WERI-Rb-1 (cell line): ENCODE results near the gene FUT2.

Experiments
- DNase-seq: peaks from one replicate; pipeline ENCODE4 v3.0.0-alpha.2; 2020
- H3K27ac ChIP-seq: fragments of 250-450 bp; sonication (Bioruptor Pico); 2 replicates; pipeline ENCODE4 v1.5.1; 2020; ENCODE audit warnings: mild to moderate bottlenecking, moderate library complexity
- H3K27me3 ChIP-seq: fragments of 250-450 bp; sonication (Bioruptor Pico); 2 replicates; pipeline ENCODE4 v1.5.1; 2021; ENCODE audit warnings: mild to moderate bottlenecking, low read depth, moderate library complexity; ENCODE audit not compliant: insufficient read depth, severe bottlenecking
- H3K36me3 ChIP-seq: fragments of 250-450 bp; sonication (Bioruptor Pico); 2 replicates; pipeline ENCODE4 v1.5.1; 2020; ENCODE audit warnings: mild to moderate bottlenecking, moderate library complexity
- H3K4me3 ChIP-seq: 2 replicates; pipeline ENCODE4 v1.5.1; 2011; ENCODE audit warnings: low read depth, mild to moderate bottlenecking, control low read depth, low read length
- H3K9me3 ChIP-seq: fragments of 250-450 bp; sonication (Bioruptor Pico); 2 replicates; pipeline ENCODE4 v1.5.1; 2021; ENCODE audit warnings: mild to moderate bottlenecking, moderate library complexity; ENCODE audit not compliant: severe bottlenecking
- TF ChIP-seq, protein P1 (sequence below): IDR thresholded peaks from 2 replicates; pipeline ENCODE4 v1.5.1; 2011; ENCODE audit warnings: low read depth, mild to moderate bottlenecking, control low read depth, inconsistent platforms, low read length

Gene FUT2

DNA sequence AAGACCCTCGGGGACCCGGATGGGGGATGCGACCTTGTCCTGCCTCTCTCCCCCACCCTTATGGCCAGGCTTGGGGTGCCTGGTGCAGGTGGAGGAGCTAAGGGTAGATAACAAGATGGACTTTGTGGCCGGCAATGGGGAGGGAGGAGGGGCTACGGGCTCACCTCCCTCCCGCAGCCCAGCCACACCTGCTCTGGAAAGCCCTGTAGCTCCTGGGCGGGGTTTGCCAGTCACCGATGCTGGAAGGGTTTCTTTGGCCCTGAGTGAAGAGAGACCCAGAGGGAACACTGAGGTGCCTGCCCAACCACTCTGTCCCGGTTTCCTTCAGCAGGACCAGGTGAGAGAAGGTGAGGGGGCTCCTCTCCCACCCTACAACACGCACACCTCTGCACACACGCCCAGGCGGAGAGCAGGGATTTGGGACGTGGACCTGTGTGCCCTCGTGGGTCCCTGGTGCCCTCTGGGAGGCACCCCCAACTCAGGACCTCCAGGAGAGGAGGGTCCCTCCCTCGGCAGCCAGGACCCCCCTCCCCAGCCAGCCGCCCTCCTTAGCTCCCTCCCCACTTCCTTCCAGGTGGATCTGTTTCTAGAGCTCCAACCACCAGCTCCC is at the start of gene FUT2:
Gene FUT2, plus strand, starts transcription at position 229 of the 610 bp plus-strand sequence. CDS start 6,986 bp downstream, outside the sequence.
- Histone ChIP-seq H3K9me3 (no peaks in the 10 kb centered on the region), H3K27me3 (no peaks in the 10 kb centered on the region), H3K4me3 (peak within 1 kb of the TSS; percentile 54), H3K36me3 (no peaks in the 10 kb centered on the region), H3K27ac (peak within 1 kb of the TSS; percentile 57)
- peak; percentile 42 for DNase-seq
- TF ChIP-seq, protein P1, sequence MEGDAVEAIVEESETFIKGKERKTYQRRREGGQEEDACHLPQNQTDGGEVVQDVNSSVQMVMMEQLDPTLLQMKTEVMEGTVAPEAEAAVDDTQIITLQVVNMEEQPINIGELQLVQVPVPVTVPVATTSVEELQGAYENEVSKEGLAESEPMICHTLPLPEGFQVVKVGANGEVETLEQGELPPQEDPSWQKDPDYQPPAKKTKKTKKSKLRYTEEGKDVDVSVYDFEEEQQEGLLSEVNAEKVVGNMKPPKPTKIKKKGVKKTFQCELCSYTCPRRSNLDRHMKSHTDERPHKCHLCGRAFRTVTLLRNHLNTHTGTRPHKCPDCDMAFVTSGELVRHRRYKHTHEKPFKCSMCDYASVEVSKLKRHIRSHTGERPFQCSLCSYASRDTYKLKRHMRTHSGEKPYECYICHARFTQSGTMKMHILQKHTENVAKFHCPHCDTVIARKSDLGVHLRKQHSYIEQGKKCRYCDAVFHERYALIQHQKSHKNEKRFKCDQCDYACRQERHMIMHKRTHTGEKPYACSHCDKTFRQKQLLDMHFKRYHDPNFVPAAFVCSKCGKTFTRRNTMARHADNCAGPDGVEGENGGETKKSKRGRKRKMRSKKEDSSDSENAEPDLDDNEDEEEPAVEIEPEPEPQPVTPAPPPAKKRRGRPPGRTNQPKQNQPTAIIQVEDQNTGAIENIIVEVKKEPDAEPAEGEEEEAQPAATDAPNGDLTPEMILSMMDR: no peak

DNA sequence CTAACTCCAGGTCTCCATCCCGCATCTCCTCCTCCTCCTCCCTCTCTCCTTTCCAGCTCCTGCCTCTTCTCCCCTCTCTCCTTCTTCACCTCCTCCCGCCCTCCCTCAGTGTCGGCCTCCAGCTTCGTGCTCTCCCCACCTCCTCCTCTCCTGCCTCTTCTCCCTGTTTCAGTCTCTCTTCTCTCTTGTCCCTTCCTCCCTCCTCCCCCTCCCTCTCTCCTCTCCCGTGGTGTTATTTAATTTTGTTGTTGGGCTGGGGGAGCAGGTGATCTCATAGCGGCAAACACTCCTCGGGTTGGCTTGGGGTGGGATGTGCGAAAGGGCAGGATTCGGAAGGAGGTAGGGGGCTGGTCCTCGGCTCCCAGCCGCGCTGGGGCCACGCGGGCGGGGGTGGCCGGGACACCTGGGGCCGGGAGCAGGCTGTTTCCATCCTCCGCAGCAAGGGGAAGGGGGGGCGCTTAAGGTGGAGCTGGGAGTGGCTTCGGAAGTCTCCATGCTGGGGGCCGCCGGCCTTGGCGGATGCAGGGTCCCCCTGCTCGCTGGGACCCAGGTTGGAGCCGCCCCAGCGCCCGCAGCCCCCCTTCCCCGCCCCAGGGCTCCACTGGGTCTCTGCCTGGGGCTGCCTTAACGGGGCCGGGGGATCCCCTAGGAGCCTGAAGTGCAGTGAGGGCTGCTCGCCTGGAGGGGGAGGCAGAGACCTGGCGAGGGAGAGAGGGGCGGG is 49.6 kb upstream of the FUT2 start, which contains the start of gene CA11:
Gene CA11, minus strand, starts transcription at position 187 of the 721 bp plus-strand sequence. CDS start 555 bp downstream, outside the sequence.
- peak within 1 kb of the TSS; percentile 61 for H3K4me3 ChIP-seq
- TF ChIP-seq, protein P1: peak; percentile 75
- no peaks in the 10 kb centered on the region for H3K36me3 ChIP-seq
- H3K9me3 ChIP-seq: no peaks in the 10 kb centered on the region
- DNase-seq: peak; percentile 42
- no peaks in the 10 kb centered on the region for H3K27me3 ChIP-seq
- H3K27ac ChIP-seq: peak within 1 kb of the TSS; percentile 38; the same call in 1 of the 2 replicates

DNA sequence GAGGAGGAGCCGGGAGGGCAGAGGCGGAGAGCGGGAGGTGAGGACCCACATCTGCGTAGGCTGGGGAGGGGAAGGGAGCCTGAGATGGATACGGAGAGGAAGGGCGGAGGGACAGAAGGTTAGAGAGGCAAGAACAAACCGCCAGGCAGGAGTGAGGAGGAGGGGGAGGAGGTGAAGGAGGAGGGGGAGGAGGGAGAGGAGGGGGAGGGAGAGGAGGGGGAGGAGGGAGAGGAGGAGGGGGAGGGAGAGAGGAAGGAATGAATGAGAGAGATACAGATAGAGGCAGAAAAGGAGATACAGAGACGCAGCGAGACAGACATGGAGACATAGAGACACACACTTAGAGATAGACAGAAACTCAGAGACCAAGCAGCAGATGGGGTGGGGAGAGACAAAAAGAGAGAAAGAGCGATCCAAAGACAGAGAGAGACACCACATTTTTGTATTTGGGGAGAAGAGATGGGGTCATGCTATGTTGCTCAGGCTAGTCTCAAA is 49.0 kb upstream of the FUT2 start:
- peak; percentile 95 for DNase-seq
- H3K9me3 ChIP-seq: no peaks in the 10 kb centered on the region
- H3K4me3 ChIP-seq: no peak overlapping the region; the same call in 1 of the 2 replicates
- no peaks in the 10 kb centered on the region for H3K27me3 ChIP-seq
- TF ChIP-seq, protein P1: no peak
- H3K36me3 ChIP-seq: no peaks in the 10 kb centered on the region
- no peak overlapping the region for H3K27ac ChIP-seq

DNA sequence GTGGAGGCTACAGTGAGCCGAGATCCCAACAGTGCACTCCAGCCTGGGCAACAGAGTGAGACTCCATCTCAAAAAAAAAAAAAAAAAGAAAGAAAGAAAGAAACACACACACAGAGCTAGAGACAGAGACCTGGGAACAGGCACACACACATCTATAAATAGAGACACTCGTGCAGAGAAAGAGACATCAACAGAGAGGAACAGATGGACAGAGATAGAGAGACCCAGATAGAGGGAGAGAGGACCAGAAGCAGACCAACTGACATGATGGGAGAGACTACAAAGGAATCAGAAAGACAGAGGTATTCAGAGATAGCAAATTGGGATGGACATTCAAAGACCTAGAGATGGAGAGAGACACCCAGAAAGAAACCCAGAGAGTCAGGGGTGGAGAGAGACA is 47.6 kb upstream of the FUT2 start:
- DNase-seq: no peak
- Histone ChIP-seq H3K27me3 (no peaks in the 10 kb centered on the region), H3K9me3 (no peaks in the 10 kb centered on the region), H3K27ac (no peak overlapping the region), H3K4me3 (no peak overlapping the region), H3K36me3 (no peaks in the 10 kb centered on the region)
- TF ChIP-seq, protein P1: no peak

DNA sequence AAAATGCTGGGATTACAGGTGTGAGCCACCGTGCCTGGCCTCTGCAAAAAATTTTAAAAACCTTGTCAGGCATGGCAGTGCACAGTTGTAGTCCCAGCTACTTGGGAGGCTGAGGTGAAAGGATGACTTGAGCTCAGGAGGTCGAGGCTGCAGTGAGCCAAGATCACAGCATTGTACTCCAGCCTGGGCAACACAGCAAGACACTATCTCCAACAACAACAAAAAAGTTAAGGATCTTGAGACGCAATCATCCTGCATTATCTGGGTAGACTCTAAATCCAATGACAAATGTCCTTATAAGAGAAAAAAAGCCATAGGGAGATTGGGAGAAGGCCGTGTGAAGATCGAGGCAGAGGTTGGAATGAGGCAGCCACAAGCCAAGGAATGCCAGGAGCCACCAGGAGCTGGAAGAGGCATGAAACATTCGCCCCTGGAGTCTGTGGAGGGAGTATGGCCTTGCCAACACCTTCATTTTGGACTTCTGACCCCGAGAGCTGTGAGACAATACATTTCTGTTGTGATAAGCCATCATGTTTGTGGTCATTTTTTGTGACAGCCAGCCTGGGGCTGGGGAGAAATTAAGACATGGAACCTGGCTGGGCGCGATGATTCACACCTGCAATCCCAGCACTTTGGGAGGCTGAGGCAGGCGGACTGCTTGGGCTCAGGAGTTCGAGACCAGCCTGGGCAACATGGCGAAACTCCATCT is 44.6 kb upstream of the FUT2 start:
- Histone ChIP-seq H3K36me3 (no peaks in the 10 kb centered on the region), H3K9me3 (no peaks in the 10 kb centered on the region), H3K4me3 (no peak overlapping the region), H3K27ac (no peak overlapping the region), H3K27me3 (no peaks in the 10 kb centered on the region)
- TF ChIP-seq, protein P1: no peak
- no peak for DNase-seq
